Stimulated activated CD4-positive, alpha-beta T cell treated with anti-CD3 and anti-CD28 coated beads, Interleukin-1b, Interleukin-23, amount 100 ng/mL, for 48 hours (primary cell): ENCODE results near the gene FTCD.

Experiments used
- DNase-seq: peaks from one replicate; pipeline ENCODE4 v3.0.0-alpha.2; 2020

Gene FTCD

DNA sequence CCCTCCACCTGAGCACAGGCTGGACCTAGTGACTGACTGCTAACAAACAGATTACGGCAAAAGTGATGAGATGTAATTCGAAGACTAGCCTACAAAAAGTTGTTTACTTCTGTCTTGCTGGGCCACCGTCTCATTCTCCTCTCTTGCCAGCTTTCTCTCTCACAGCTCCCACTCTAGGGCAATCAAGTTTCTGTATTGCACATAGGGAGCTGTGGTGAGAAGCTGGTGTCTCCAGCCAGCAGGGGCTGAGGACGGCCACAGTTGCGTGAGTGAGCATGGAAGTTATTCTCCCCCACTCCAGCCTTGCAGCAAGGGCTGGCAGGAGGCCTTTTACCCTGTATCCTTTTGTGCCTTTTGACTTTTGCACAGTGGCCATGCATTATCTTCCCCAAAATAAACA lies 66.1 kb downstream of the FTCD start:
- no peak for DNase-seq

DNA sequence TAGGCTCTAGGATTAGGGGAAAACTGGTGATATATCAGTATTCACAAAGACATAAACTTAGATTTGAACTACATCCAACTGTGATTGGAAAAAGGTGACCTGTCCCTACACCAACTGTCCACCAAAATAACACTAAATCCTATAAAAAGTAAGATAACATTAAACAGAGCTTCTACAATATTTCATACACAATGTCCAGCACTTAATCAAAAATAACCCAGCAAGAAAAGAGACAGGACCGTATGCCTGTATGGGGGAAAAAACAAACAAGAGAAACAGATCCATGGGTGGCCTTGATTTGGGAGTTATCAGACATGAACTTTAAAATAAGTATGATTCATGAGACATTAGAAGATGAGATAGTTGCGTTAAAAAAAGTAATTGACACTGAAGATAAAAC lies 67.2 kb downstream of the FTCD start:
- DNase-seq: no peak

DNA sequence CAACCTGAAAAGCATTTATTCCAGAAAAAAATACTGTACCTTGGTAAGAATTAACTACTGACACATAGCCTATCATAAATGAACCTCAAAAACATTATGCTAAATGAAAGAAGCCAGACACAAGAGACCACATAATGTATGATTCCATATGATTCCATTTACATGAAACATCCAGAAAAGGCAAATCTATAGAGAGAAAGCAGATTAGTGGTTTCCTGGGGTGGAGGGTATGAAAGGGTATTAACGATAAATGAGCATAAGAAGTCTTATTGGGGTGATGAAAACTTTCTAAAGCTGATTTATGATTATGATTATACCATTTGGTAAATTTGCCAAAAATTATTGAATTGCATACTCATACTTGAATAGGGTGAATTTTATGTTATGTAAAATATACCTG lies 67.7 kb downstream of the FTCD start:
- DNase-seq: no peak
